HEK293 (cell line): ENCODE measurements around the gene STXBP5L.

Source experiments
- CTCF ChIA-PET: fragments of 350-600 bp; formaldehyde crosslinking; extraction: SDS; loops from one replicate; lab custom pipeline; 2021; ENCODE audit warnings: antibody characterized with exemption; lab: Yijun Ruan, JAX
- POLR2A ChIA-PET: fragments of 300-600 bp; formaldehyde crosslinking; extraction: SDS; loops from one replicate; lab custom pipeline; 2020; ENCODE audit warnings: antibody characterized with exemption, inconsistent platforms; lab: Yijun Ruan, JAX
- H3K27ac ChIP-seq: fragments of 200-500 bp; sonication (Bioruptor generic); 2 replicates; pipeline ENCODE4 v1.5.1; 2014; ENCODE audit warnings: low read depth, low read length, control low read depth, inconsistent platforms; ENCODE audit errors: extremely low read depth
- H3K36me3 ChIP-seq, 2 experiments: fragments of 200-500 bp in 1 of 2; sonication (Bioruptor generic) in 1 of 2; 1 replicate in 1 of 2; 2 replicates in 1 of 2; pipeline ENCODE4 v1.5.1; 2014 to 2017; ENCODE audit warnings: inconsistent platforms in 2 of 2, low read length in 2 of 2; ENCODE audit not compliant: control insufficient read depth in 2 of 2, insufficient read depth in 1 of 2
- H3K4me1 ChIP-seq: fragments of 200-500 bp; sonication (Bioruptor generic); 2 replicates; pipeline ENCODE4 v1.5.1; 2014; ENCODE audit warnings: mild to moderate bottlenecking, low read length, inconsistent platforms; ENCODE audit not compliant: control insufficient read depth, insufficient read depth
- H3K4me3 ChIP-seq: 2 replicates; pipeline ENCODE4 v1.5.1; 2011; ENCODE audit warnings: low read depth, mild to moderate bottlenecking, control low read depth, low read length, moderate library complexity
- H3K9me3 ChIP-seq: fragments of 200-500 bp; sonication (Bioruptor generic); 2 replicates; pipeline ENCODE4 v1.5.1; 2014; ENCODE audit warnings: low read depth, low read length, inconsistent platforms; ENCODE audit not compliant: control insufficient read depth, insufficient read depth
- GLI2 ChIP-seq: fragments of 450-650 bp; formaldehyde crosslinking; IDR thresholded peaks from 2 replicates; pipeline ENCODE4; 2017; ENCODE audit warnings: missing biosample characterization, missing genetic modification characterization, low read depth, borderline replicate concordance
- KLF9 ChIP-seq: fragments of 450-650 bp; formaldehyde crosslinking; IDR thresholded peaks from 2 replicates; pipeline ENCODE4 v1.5.1; 2016; ENCODE audit warnings: missing biosample characterization, missing genetic modification characterization, low read depth
- PRDM2 ChIP-seq: fragments of 450-650 bp; formaldehyde crosslinking; IDR thresholded peaks from 2 replicates; pipeline ENCODE4 v1.5.1; 2016; ENCODE audit warnings: missing biosample characterization, missing genetic modification characterization, borderline replicate concordance
- REPIN1 ChIP-seq: fragments of 450-650 bp; formaldehyde crosslinking; IDR thresholded peaks from 2 replicates; pipeline ENCODE4 v1.5.1; 2017; ENCODE audit warnings: missing biosample characterization, missing genetic modification characterization, low read depth
- SCRT2 ChIP-seq: fragments of 450-650 bp; formaldehyde crosslinking; IDR thresholded peaks from 2 replicates; pipeline ENCODE4 v1.5.1; 2016; ENCODE audit warnings: missing biosample characterization, missing genetic modification characterization
- SP2 ChIP-seq: fragments of 450-650 bp; formaldehyde crosslinking; IDR thresholded peaks from 2 replicates; pipeline ENCODE4 v1.5.1; 2016; ENCODE audit warnings: missing biosample characterization, missing genetic modification characterization
- WT1 ChIP-seq: fragments of 450-650 bp; formaldehyde crosslinking; IDR thresholded peaks from 2 replicates; pipeline ENCODE4 v1.5.1; 2016; ENCODE audit warnings: missing biosample characterization, missing genetic modification characterization
- ZBTB21 ChIP-seq: fragments of 450-650 bp; formaldehyde crosslinking; IDR thresholded peaks from 2 replicates; pipeline ENCODE4 v1.5.1; 2017; ENCODE audit warnings: missing biosample characterization, missing genetic modification characterization
- ZBTB44 ChIP-seq: fragments of 450-650 bp; IDR thresholded peaks from 2 replicates; pipeline ENCODE4 v1.5.1; 2018; ENCODE audit warnings: missing biosample characterization, mild to moderate bottlenecking, missing genetic modification characterization
- ZNF112 ChIP-seq: fragments of 450-650 bp; formaldehyde crosslinking; IDR thresholded peaks from 2 replicates; pipeline ENCODE4 v1.5.0; 2017; ENCODE audit warnings: missing biosample characterization, missing genetic modification characterization
- ZNF140 ChIP-seq: fragments of 450-650 bp; formaldehyde crosslinking; IDR thresholded peaks from 2 replicates; pipeline ENCODE4 v1.5.1; 2016; ENCODE audit warnings: missing biosample characterization, missing genetic modification characterization
- ZNF146 ChIP-seq: fragments of 450-650 bp; formaldehyde crosslinking; IDR thresholded peaks from 2 replicates; pipeline ENCODE4 v1.5.1; 2016; ENCODE audit warnings: missing biosample characterization, missing genetic modification characterization
- ZNF335 ChIP-seq: fragments of 450-650 bp; formaldehyde crosslinking; conservative IDR thresholded peaks from 2 replicates; pipeline ENCODE4 v1.5.1; 2016; ENCODE audit warnings: missing biosample characterization, missing genetic modification characterization
- ZNF366 ChIP-seq: fragments of 450-650 bp; formaldehyde crosslinking; conservative IDR thresholded peaks from 2 replicates; pipeline ENCODE4 v1.5.1; 2016; ENCODE audit warnings: missing biosample characterization, missing genetic modification characterization
- ZNF433 ChIP-seq: fragments of 450-650 bp; formaldehyde crosslinking; IDR thresholded peaks from 2 replicates; pipeline ENCODE4 v1.5.1; 2016; ENCODE audit warnings: missing biosample characterization, missing genetic modification characterization, low read depth
- ZNF548 ChIP-seq: fragments of 450-650 bp; formaldehyde crosslinking; IDR thresholded peaks from 2 replicates; pipeline ENCODE4 v1.5.1; 2016; ENCODE audit warnings: missing biosample characterization, missing genetic modification characterization
- ZNF596 ChIP-seq: fragments of 450-650 bp; IDR thresholded peaks from 2 replicates; pipeline ENCODE4 v1.5.0; 2018; ENCODE audit warnings: missing biosample characterization, mild to moderate bottlenecking, missing genetic modification characterization, moderate library complexity
- ZNF664 ChIP-seq: fragments of 450-650 bp; formaldehyde crosslinking; IDR thresholded peaks from 2 replicates; pipeline ENCODE4 v1.5.1; 2016; ENCODE audit warnings: missing biosample characterization, missing genetic modification characterization
- ZNF670 ChIP-seq: fragments of 450-650 bp; formaldehyde crosslinking; IDR thresholded peaks from 2 replicates; pipeline ENCODE4 v1.5.1; 2016; ENCODE audit warnings: missing biosample characterization, missing genetic modification characterization, low read depth
- ZNF76 ChIP-seq: fragments of 450-650 bp; formaldehyde crosslinking; IDR thresholded peaks from 2 replicates; pipeline ENCODE4; 2016; ENCODE audit warnings: low read depth, missing biosample characterization, missing genetic modification characterization, borderline replicate concordance
- TF ChIP-seq, protein P1 (sequence below): fragments of 450-650 bp; formaldehyde crosslinking; IDR thresholded peaks from 2 replicates; pipeline ENCODE4 v1.5.1; 2016; ENCODE audit warnings: missing biosample characterization, missing genetic modification characterization
- TF ChIP-seq, protein P2 (sequence below): fragments of 450-650 bp; formaldehyde crosslinking; IDR thresholded peaks from 2 replicates; pipeline ENCODE4 v1.5.1; 2016; ENCODE audit warnings: missing biosample characterization, missing genetic modification characterization
- TF ChIP-seq, protein P3 (sequence below): fragments of 450-650 bp; IDR thresholded peaks from 2 replicates; pipeline ENCODE4 v1.5.1; 2018; ENCODE audit warnings: missing biosample characterization, missing genetic modification characterization

STXBP5L gene

DNA sequence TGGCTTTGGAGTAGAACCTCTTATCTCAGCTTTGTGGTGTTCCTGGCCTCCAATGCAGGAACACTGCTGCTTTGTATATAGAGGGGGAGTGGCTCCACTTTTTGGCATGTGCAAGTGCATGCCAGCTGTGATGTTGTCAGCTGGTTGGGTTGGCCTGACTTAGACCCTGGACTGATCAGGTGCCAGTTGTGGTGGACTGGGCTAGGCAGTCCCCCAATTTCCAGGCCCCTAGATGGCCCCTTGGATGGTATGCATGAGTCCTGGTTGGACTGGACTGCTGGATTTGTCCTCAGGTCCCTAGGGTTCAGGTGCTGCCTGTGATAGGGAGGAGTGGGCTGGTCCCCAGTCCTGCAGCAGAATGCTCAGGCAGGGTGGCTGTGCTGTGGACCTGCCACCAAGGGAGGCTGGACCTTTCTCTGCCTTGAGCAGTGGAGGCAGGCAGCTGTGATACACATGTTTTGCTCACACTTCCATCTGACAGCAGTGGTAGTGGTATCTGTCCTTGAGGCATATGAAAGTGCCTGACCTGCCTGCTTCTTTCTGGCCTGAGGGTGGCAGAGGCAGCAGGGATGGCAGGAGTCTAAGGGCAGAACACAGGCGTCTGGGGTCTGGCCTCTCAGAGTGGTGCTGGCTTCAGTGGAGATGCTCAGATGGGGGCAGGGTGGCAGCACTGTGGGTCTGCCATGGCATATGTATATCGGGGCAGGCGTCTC is 74.8 kb downstream of the STXBP5L start:
- TF ChIP-seq SCRT2 (tag by site-specific recombination) (no peak), GLI2 (tag by site-specific recombination) (no peak), KLF9 (no peak)
- TF ChIP-seq, protein P1, sequence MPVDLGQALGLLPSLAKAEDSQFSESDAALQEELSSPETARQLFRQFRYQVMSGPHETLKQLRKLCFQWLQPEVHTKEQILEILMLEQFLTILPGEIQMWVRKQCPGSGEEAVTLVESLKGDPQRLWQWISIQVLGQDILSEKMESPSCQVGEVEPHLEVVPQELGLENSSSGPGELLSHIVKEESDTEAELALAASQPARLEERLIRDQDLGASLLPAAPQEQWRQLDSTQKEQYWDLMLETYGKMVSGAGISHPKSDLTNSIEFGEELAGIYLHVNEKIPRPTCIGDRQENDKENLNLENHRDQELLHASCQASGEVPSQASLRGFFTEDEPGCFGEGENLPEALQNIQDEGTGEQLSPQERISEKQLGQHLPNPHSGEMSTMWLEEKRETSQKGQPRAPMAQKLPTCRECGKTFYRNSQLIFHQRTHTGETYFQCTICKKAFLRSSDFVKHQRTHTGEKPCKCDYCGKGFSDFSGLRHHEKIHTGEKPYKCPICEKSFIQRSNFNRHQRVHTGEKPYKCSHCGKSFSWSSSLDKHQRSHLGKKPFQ (tag by site-specific recombination) = no peak
- H3K4me1 ChIP-seq = no peaks in the 10 kb centered on the region
- no peaks in the 10 kb centered on the region for H3K9me3 ChIP-seq
- ChIA-PET CTCF (no interaction called here), POLR2A (no interaction called here)
- H3K36me3 ChIP-seq = no peaks in the 10 kb centered on the region
- no peak overlapping the region for H3K4me3 ChIP-seq
- no peak overlapping the region for H3K27ac ChIP-seq

DNA sequence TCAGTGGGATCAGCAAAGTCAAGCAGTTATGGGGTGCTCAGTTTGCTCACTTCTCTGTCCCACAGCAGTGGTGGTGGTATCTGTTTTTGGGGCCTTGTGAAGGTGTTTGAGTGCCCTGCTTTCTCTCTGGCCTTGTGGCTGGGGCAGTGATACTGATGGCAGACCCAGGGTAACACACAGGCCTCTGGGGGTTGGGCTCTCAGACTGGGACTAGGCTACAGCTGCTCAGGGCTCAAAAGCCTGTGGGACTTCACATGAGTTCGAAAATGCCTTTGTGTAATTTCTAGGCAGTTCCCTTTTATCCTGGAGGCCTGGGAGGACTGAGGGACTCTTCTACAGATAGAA is 75.3 kb downstream of the STXBP5L start:
- POLR2A ChIA-PET = no interaction called here
- no peak for TF ChIP-seq ZNF140
- no peak for TF ChIP-seq ZNF76 (tag by site-specific recombination)
- TF ChIP-seq ZNF366 (tag by site-specific recombination) = no peak
- TF ChIP-seq ZBTB21 (tag by site-specific recombination) = no peak
- TF ChIP-seq ZBTB44 = no peak
- TF ChIP-seq ZNF664 (tag by site-specific recombination) = no peak
- TF ChIP-seq SP2 = no peak
- TF ChIP-seq ZNF335 (tag by site-specific recombination) = no peak
- TF ChIP-seq, protein P2, sequence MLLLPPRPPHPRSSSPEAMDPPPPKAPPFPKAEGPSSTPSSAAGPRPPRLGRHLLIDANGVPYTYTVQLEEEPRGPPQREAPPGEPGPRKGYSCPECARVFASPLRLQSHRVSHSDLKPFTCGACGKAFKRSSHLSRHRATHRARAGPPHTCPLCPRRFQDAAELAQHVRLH = no peak
- TF ChIP-seq ZNF146 (tag by site-specific recombination) = no peak
- no peak for TF ChIP-seq WT1
- no peak for TF ChIP-seq ZNF596
- TF ChIP-seq ZNF433 (tag by site-specific recombination) = no peak
- TF ChIP-seq ZNF670 (tag by site-specific recombination) = no peak
- no peak for TF ChIP-seq REPIN1 (tag by site-specific recombination)
- TF ChIP-seq ZNF112 (tag by site-specific recombination) = no peak
- no peak for TF ChIP-seq PRDM2 (tag by site-specific recombination)
- TF ChIP-seq, protein P3, sequence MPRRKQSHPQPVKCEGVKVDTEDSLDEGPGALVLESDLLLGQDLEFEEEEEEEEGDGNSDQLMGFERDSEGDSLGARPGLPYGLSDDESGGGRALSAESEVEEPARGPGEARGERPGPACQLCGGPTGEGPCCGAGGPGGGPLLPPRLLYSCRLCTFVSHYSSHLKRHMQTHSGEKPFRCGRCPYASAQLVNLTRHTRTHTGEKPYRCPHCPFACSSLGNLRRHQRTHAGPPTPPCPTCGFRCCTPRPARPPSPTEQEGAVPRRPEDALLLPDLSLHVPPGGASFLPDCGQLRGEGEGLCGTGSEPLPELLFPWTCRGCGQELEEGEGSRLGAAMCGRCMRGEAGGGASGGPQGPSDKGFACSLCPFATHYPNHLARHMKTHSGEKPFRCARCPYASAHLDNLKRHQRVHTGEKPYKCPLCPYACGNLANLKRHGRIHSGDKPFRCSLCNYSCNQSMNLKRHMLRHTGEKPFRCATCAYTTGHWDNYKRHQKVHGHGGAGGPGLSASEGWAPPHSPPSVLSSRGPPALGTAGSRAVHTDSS (tag by site-specific recombination) = no peak
- TF ChIP-seq ZNF548 = no peak
- no peak overlapping the region for H3K4me3 ChIP-seq
- CTCF ChIA-PET = no interaction called here
- no peaks in the 10 kb centered on the region for H3K36me3 ChIP-seq
- H3K4me1 ChIP-seq = no peaks in the 10 kb centered on the region
- H3K27ac ChIP-seq = no peak overlapping the region
- H3K9me3 ChIP-seq = no peaks in the 10 kb centered on the region
